PC-9 (cell line): Measurements from ENCODE around the gene TMEM119.

Experiments used
- CTCF ChIP-seq: fragments of 200-600 bp; sonication (generic); conservative IDR thresholded peaks from 2 replicates; pipeline ENCODE4 v1.6.1; 2017; ENCODE audit warnings: mixed run types, antibody characterized with exemption, mild to moderate bottlenecking, moderate library complexity
- EZH2 ChIP-seq: fragments of 200-600 bp; sonication (generic); IDR thresholded peaks from 2 replicates; pipeline ENCODE4 v1.8.0; 2017; ENCODE audit warnings: antibody characterized with exemption, low read depth

GRCh38 chr12:108638141-108638827 is 40.4 kb upstream of the TMEM119 start:
- TF ChIP-seq CTCF (no peak), EZH2 (no peak)
